ENCODE results near the gene KCNMA1.

KCNMA1 gene

GRCh38 chr10:77259171-77259874 is 378.3 kb downstream of the KCNMA1 start:
- DNase-seq: no peak

- no peak for DNase-seq
Observed at GRCh38 chr10:77256346-77256745, 381.3 kb downstream of the KCNMA1 start.

GRCh38 chr10:77253556-77254064 is 384.0 kb downstream of the KCNMA1 start:
- DNase-seq: no peak

- no peak for DNase-seq
Observed at GRCh38 chr10:77253147-77253545, 384.5 kb downstream of the KCNMA1 start.

- no peak for DNase-seq
Observed at GRCh38 chr10:77252380-77253146, 385.0 kb downstream of the KCNMA1 start.

DNA sequence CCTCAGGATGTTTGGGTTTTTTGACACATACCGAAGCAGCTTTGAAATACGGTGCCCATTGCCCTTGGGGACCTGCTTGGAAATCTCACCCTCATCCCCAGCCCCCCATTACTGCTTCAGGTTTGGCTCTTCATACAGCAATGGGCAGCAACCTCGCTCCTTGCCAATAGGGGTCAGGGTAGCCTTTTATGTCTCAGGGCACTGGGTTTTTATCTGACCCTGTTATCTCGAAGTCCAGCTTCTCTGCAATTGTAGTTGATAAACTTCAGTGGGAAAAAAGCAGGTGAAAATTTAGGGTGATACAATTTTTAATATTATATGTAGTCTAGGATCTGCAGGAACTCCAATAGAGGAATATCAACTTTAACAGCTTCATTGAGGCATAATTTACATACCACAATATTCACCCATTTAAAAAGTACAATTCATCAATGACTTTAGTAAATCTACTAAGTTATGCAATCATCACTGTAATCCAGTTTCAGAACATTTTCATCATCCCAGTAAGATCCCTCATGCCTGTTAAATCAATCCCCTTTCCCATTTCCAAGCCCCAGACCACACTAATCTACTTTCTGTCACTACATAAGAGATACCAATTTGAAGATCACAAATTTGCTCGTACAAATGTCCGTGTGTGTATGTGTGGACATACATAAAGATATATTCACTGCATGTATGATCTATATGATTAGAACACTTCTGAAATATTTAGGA is 386.2 kb downstream of the KCNMA1 start:
- DNase-seq: peak in 1 of 5 experiments; percentile 3

GRCh38 chr10:77249901-77250459 is 387.6 kb downstream of the KCNMA1 start:
- DNase-seq: no peak

DNA sequence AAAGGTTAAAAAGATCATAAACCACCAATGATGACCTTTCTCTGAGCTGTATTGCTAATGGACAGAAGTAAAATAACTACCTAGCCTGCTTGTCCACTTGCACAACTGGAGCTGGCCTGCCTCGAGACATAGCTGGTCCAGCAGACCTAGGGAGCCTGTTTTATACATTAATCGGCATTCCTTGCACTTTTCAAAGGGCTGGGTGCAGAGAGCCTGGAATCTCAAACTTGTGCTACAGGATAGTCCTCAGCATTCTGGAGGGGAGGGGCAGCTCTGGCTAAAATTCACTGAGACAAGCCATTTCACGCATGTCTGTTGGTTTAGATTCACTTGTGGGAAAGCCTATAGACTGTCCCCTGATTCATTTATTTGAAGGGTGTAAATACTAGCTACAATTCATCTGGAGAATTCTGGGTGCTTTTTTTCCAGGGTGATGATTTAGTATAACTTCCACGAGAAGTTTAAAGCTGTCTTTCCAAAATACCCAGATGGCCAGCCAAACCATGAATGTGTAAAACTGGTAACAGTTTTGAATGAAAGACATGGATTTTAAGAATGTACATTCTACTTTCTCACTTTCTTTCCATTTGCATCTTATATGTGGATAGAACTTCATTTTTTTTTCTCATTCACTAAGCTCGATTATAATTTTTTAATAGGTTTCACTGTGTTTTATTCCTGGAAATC is 389.4 kb downstream of the KCNMA1 start:
- no peak for DNase-seq

DNA sequence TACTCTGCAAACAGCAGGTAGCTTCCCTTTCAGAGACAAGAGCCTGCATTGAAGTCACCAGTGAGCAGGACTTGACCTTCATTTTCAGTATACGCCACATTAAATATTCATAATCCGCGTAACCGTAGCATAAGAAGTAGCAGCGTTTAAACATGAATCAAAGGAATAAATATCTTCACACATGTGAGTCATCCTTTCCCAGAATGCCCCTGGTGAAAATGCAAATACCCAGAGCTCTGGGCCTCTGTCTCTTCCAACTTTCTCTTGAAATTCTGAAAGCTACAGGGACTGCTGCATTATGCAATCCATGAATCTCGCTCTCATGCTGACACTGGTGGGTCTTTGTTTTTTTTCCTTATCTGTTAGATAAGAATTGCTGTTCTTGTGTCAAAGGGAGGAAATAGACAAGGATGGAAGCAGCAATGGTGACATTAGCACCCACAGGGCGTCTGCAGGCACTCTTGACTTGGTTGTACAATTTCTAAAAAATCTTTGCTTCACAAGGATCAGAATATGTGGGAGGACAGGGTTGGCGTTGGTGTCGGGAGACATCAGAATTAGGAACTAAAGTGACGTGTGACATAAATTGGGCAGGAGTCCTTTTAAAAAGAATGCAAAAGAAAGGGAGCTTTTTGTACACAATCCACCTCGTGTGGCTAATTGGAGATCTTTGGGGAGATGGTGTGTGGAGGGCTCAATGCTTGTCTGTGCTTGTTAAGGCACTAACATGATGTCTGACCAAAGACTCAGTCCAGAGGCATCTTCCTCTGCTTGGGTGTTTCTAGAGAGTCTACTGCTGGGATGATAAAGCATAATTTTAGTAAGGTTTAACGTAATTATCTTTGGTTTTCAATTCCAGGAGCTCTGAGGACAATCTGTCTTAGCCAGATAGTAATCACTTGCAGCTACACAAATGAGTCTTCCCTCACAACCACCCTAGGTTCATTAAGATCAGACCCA is 390.3 kb downstream of the KCNMA1 start:
- DNase-seq: no peak

DNA sequence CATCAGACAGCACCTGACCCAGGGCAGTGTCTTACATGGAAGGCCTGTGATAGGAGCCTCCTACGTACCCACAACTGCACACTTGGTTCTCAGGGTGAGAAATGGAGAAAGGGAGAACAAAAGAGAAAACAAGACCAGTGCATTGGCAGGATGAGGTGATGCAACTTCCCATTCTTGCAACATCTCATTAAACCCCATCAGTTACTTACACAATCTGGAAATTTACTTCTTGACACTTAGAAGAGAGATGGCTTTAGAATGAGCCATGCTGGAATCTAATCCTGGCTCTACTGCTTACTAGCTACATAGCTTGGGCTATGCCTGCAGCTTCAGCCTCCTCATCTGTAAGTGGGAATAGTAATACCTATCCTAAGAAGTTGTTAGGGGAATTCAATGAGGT is 391.7 kb downstream of the KCNMA1 start:
- no peak for DNase-seq

DNA sequence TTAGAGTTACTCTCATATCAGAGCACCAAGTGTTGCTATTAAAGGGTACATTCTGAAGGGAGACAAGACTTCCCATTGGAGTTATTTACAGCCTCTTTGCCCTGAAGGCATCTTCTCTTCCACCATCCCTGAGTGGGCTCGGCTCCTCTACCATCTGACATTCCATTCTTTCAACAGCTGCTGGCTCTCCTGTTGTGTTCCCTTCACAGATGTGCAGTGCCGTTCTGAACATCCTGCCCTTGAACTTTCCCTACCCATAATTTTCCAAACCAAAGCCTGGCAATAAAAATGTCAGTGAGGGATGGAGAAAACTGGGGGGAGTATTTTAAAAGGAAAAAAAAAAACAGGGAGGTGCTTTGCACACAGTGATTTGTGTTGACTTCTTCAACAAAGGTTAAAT is 392.9 kb downstream of the KCNMA1 start:
- DNase-seq: no peak

DNA sequence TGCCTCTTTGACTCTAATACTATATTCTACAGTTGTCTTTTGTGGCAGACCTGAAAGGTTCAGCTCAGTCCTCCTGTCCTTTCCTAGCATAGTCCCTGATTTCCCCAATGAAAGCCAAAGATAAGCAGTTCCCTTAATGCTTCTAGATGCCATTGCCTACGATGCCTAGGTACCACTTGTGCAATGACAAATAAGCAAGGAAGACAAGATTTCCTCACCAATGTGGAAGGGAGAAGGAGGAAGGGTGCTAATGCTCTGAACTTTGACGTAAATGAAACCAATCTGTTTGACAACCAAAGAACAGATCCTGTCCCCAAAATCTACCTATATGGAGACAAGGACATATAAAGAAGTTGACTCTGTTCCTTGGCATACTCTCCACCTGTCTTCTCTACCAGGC is 393.3 kb downstream of the KCNMA1 start:
- no peak for DNase-seq

- no peak for DNase-seq
Observed at GRCh38 chr10:77241350-77241725, 396.3 kb downstream of the KCNMA1 start.

GRCh38 chr10:77240706-77241349 is 396.8 kb downstream of the KCNMA1 start:
- no peak for DNase-seq

GRCh38 chr10:77240041-77240652 is 397.5 kb downstream of the KCNMA1 start:
- no peak for DNase-seq

DNA sequence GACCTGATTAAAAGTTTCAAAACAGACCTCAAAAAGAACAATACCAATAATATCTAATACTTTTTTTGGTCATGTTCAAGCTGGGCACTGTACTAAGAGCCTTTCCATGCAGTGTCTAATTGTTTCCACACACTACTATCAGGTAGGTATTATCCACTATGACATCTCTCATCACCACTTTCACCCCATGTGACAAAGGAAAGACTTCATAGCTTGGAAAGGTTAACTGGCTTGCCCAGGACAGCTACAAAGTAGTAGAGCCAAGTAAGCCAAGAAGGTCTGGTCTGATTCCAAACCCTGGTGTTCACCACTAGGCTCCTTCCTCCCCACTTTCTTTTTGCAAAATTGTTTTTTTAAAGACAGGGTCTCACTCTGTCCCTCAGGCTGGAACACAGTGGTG is 400.5 kb downstream of the KCNMA1 start:
- no peak for DNase-seq

DNA sequence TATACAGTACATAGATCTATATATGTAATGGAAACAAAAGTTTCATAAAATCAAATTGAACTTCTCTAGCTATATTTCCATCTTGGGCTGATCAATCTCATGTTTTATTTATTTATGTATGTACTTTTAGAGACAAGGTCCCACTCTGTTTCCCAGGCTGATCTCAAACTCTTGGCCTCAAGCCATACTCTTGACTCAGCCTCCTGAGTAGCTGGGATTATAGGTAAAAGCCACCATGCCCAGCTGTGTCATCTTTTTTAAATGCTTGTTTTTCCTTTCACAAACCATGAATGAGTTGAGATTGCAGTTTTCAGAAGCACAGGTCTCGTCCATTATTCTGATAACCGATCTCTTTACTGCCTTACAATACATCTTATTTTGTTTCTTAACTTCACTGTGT is 400.9 kb downstream of the KCNMA1 start:
- DNase-seq: no peak

GRCh38 chr10:77236029-77236428 is 401.6 kb downstream of the KCNMA1 start:
- DNase-seq: no peak

DNA sequence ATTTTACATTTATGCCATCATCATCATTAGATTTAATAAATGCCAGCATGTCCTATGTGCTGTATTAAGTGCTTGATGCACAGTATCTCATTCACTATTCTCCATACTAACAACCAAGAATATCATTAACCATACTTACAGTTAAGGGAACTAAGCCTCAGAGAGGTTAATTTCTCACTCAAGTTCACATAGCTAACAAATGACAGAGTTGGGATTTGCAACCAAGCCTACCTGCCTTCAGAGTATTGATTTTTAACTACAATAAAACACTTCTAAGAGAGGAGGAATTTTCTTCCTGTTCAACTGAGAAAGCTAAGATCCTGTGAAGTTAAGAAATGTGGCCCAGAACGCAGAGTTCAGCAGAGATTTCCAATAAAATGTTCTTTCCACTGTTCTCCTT is 403.0 kb downstream of the KCNMA1 start:
- DNase-seq: no peak

DNA sequence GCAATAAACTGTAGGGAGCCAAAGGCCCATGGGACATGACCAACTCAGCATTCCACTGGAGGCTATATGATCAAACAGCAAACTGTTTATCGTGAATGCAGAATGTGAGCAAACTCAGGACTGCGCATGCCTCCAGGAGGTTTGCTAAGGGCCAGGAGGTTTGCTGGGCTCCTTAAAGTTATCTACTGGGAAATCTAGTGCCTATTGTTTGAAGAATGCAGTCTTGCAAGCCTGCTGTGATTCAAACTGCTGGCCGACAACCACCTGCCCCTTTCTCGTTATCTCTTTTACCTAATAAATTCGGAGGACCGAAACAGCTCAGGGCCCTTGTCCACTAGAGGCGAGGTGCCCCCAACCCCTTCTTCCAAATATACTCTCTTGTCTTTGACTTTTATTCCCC is 404.1 kb downstream of the KCNMA1 start:
- no peak for DNase-seq

Data from T-helper 2 cell (primary cell).